ENCODE data around the gene VPREB3. TPM values are rescaled to one million over a fixed set of nuclear protein-coding genes. Genes with fewer than 3 reads are reported as not detected.
A peak's percentile ranks its signal among the peaks of the same experiment; 100 is the strongest.

The VPREB3 gene, protein sequence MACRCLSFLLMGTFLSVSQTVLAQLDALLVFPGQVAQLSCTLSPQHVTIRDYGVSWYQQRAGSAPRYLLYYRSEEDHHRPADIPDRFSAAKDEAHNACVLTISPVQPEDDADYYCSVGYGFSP
- 28.4 TPM for polyA plus RNA-seq (2012; ENCODE audit: low read depth, missing spikeins)

DNA sequence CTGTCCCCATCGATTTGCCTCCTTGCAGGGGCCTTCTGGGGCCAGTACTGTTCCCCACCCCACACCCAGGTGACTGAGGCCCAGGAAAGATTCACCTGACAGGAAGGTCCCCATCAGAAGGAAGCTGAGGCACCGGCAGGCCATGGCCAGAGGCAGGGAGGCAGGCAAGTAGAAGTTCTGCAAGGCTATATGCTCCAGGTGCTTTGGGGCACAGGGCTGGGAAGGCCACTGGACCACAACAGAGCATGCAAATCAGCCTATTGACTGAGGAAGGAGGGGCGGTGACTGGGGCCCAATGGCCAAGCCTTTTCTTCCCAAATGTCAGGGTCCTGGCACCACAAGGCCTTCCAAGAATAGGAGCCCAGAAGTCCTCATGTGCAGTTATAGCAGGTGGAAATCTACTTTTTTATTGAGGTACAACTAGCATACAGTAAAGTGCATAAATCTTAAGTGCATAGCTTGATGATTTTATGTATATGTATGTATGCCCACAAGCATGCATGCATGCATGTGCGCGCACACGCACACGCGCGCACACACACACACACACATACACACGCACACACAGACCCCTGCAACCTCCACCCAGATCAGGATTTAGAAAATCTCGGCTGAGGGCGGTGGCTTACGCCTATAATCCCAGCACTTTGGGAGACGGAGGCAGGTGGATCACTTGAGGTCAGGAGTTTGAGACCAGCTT is at the start of gene VPREB3:
Gene VPREB3 (minus strand): TSS at position 206 of the 700 bp plus-strand sequence. CDS start 62 bp downstream, at position 144.
- DNase-seq (ENCODE audit: insufficient read length, low spot score) (no peak), FAIRE-seq (peak; percentile 64)
- TF ChIP-seq TAF1 (IDR thresholded peaks at IDR 0.05; ENCODE audit: low read depth, low read length): no peak
- TF ChIP-seq POLR2AphosphoS5 (IDR thresholded peaks at IDR 0.05; ENCODE audit: low read depth, low read length): no peak
- no peak for TF ChIP-seq SPI1 (IDR thresholded peaks at IDR 0.05; ENCODE audit: low read depth, low read length)
- TF ChIP-seq POLR2A (IDR thresholded peaks at IDR 0.05; ENCODE audit: low read depth, low read length): no peak
- no peak for TF ChIP-seq POU2F2 (IDR thresholded peaks at IDR 0.05; ENCODE audit: low read depth, low read length)
- TF ChIP-seq PAX5 (IDR thresholded peaks at IDR 0.05; ENCODE audit: insufficient read depth, low read length, severe bottlenecking): no peak

GRCh38 chr22:23803001-23803819 is 49.0 kb upstream of the VPREB3 start:
- TF ChIP-seq SPI1 (IDR thresholded peaks at IDR 0.05; ENCODE audit: low read depth, low read length) (no peak), POU2F2 (IDR thresholded peaks at IDR 0.05; ENCODE audit: low read depth, low read length) (peak; percentile 98), TAF1 (IDR thresholded peaks at IDR 0.05; ENCODE audit: low read depth, low read length) (no peak), POLR2AphosphoS5 (IDR thresholded peaks at IDR 0.05; ENCODE audit: low read depth, low read length) (peak; percentile 69), POLR2A (IDR thresholded peaks at IDR 0.05; ENCODE audit: low read depth, low read length) (no peak), PAX5 (IDR thresholded peaks at IDR 0.05; ENCODE audit: insufficient read depth, low read length, severe bottlenecking) (no peak)
- peak; percentile 86 for FAIRE-seq
- no peak for DNase-seq (ENCODE audit: insufficient read length, low spot score)

- DNase-seq (ENCODE audit: insufficient read length, low spot score) (no peak), FAIRE-seq (no peak)
- TF ChIP-seq POLR2A (IDR thresholded peaks at IDR 0.05; ENCODE audit: low read depth, low read length) (no peak), PAX5 (IDR thresholded peaks at IDR 0.05; ENCODE audit: insufficient read depth, low read length, severe bottlenecking) (no peak), TAF1 (IDR thresholded peaks at IDR 0.05; ENCODE audit: low read depth, low read length) (no peak)
These were observed 47.7 kb upstream of the VPREB3 start for GRCh38 chr22:23801886-23802377.

- no peak for TF ChIP-seq POU2F2 (IDR thresholded peaks at IDR 0.05; ENCODE audit: low read depth, low read length)
- TF ChIP-seq POLR2A (IDR thresholded peaks at IDR 0.05; ENCODE audit: low read depth, low read length): 0 out of 2 replicates have a peak, but pooled peaks have one; percentile 17
- no peak for FAIRE-seq
- no peak for DNase-seq (ENCODE audit: insufficient read length, low spot score)
These were observed 47.1 kb upstream of the VPREB3 start for GRCh38 chr22:23801238-23801821.

GRCh38 chr22:23800297-23801237 is 46.3 kb upstream of the VPREB3 start:
- TF ChIP-seq SPI1 (IDR thresholded peaks at IDR 0.05; ENCODE audit: low read depth, low read length): peak; percentile 97
- TF ChIP-seq TAF1 (IDR thresholded peaks at IDR 0.05; ENCODE audit: low read depth, low read length): no peak
- TF ChIP-seq POU2F2 (IDR thresholded peaks at IDR 0.05; ENCODE audit: low read depth, low read length): no peak
- TF ChIP-seq PAX5 (IDR thresholded peaks at IDR 0.05; ENCODE audit: insufficient read depth, low read length, severe bottlenecking): peak; percentile 54
- no peak; the same call in 1 of the 2 replicates for TF ChIP-seq POLR2AphosphoS5 (IDR thresholded peaks at IDR 0.05; ENCODE audit: low read depth, low read length)
- DNase-seq (ENCODE audit: insufficient read length, low spot score): no peak
- FAIRE-seq: peak; percentile 99

- no peak for TF ChIP-seq SPI1 (IDR thresholded peaks at IDR 0.05; ENCODE audit: low read depth, low read length)
- no peak for TF ChIP-seq POLR2AphosphoS5 (IDR thresholded peaks at IDR 0.05; ENCODE audit: low read depth, low read length)
- no peak for TF ChIP-seq PAX5 (IDR thresholded peaks at IDR 0.05; ENCODE audit: insufficient read depth, low read length, severe bottlenecking)
- TF ChIP-seq POU2F2 (IDR thresholded peaks at IDR 0.05; ENCODE audit: low read depth, low read length): no peak
- no peak for TF ChIP-seq TAF1 (IDR thresholded peaks at IDR 0.05; ENCODE audit: low read depth, low read length)
- no peak for TF ChIP-seq POLR2A (IDR thresholded peaks at IDR 0.05; ENCODE audit: low read depth, low read length)
- FAIRE-seq: no peak
- DNase-seq (ENCODE audit: insufficient read length, low spot score): no peak
These were observed 42.2 kb upstream of the VPREB3 start for GRCh38 chr22:23796461-23796860.

- no peak for FAIRE-seq
- DNase-seq (ENCODE audit: insufficient read length, low spot score): no peak
- TF ChIP-seq PAX5 (IDR thresholded peaks at IDR 0.05; ENCODE audit: insufficient read depth, low read length, severe bottlenecking) (no peak), POLR2AphosphoS5 (IDR thresholded peaks at IDR 0.05; ENCODE audit: low read depth, low read length) (no peak), POLR2A (IDR thresholded peaks at IDR 0.05; ENCODE audit: low read depth, low read length) (no peak), POU2F2 (IDR thresholded peaks at IDR 0.05; ENCODE audit: low read depth, low read length) (no peak), TAF1 (IDR thresholded peaks at IDR 0.05; ENCODE audit: low read depth, low read length) (no peak), SPI1 (IDR thresholded peaks at IDR 0.05; ENCODE audit: low read depth, low read length) (no peak)
These were observed 39.1 kb upstream of the VPREB3 start for GRCh38 chr22:23793326-23793725.

All from GM12891 (cell line).